Umbilical cord (tissue), 2 donors: ENCODE measurements around the gene TSHZ2. TPM values are rescaled to one million over a fixed set of nuclear protein-coding genes. Genes with fewer than 3 reads are reported as not detected.

Source experiments
- DNase-seq: peaks from one replicate; pipeline ENCODE4 v3.0.0-alpha.2; 2015; ENCODE audit warnings: low spot score
- total RNA-seq: library from RNA; depleted of rRNA; stranded (reverse); fragments of >200 nt; gene quantifications from one replicate; pipeline ENCODE4 v1.2.3, GENCODE V29; 2014; ENCODE audit warnings: low replicate concordance; ENCODE audit not compliant: insufficient read depth

Gene TSHZ2
- total RNA-seq, 1 donor from 2014 or later = 4.3 TPM

DNA sequence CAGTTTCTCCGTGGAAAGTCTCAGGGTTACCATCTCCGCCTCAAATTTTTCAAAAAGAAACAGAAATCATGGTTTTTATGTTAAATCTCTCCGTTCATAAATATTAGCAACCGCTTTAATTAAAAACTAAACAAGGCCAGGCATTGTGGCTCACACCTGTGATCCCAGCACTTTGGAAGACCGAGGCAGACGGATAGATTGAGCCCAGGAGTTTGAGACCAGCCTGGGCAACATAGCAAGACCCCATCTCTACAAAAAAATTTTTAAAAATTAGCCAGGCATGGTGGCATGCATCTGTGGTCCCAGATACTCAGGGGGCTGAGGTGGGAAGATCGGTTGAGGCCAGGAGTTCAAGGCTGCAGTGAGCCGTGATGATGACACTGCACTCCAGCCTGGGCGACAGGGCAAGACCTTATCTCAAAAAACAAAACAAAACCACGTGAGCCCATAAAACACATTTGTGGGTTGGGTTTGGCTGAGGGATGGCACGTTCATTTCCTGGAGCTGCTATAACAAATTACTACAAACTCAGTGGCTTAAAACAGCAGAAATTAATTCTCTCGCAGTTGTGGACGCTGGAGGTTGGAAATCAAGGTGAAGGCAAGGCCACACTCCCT lies 398.3 kb downstream of the TSHZ2 start:
- DNase-seq = no peak

DNA sequence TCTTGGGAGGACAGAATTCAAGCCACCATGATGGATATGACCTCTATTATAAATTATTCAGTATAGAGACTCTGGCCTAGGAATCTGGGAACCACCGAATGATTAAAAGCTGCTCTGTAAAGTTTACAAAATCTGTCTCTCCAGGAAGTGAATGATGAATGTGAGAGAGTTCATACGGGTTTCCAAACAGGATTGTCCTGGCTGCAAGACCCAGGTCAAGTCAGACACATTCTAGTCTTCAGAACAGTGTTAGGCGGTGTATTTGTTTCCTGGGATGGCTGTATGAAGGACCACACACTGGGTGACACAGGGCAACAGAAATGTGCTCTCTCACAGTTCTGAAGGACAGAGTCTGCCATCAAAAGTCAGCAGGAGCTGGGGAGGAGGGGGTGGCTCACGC lies 399.1 kb downstream of the TSHZ2 start:
- no peak for DNase-seq

DNA sequence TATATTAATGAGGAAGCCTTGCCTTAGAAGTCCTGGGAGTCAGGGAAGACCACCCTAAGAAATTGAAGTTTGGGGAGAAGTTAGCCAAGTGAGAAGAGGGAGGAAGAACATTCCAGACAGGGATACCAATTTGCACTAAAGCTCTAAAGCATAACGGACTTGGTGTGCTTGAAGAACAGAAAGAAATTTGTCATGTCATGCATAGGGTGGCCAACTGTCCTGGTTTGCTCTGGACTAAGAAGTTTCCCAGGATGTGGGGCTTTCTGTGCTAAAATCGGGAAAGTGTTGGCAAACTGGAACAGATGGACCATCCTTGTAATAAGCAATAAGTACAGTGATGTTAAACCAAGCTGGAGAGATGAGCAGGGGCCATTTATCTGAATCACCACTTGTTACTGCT lies 403.9 kb downstream of the TSHZ2 start:
- DNase-seq = no peak

DNA sequence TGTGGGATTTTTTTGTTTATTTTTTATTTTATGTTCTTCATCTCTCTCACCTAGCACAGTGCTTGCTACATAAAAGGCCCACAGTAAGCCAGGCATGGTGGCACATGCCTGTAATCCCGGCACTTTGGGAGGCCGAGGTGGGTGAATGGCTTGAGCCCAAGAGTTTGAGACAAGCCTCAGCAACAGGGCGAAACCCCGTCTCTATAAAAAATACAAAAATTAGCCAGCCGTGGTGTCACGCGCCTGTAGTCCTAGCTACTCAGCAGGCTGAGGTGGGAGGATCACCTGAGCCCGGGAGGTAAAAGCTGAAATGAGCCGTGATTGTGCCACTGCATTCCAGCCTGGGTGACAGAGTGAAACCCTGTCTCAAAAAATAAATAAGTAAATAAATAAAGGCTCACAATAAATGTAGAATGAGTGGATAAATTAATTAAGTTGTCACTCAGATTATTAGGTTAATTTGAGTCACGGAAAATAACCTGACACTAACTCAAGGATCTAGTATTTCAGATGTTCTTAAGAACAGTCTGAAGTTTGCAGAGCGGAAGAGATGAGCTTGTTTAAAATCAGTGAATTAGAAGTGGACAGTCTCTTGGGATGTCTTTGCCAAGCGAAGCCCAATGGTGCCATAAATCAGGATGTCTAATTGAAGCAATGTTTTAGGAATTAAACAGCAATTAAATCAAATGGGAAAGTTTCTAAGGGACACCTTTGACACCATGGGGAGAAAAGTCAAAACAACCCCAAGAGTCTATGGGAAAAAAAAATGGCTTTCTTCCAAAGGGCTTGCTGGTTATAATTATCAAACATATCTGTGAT lies 407.1 kb downstream of the TSHZ2 start:
- no peak for DNase-seq

DNA sequence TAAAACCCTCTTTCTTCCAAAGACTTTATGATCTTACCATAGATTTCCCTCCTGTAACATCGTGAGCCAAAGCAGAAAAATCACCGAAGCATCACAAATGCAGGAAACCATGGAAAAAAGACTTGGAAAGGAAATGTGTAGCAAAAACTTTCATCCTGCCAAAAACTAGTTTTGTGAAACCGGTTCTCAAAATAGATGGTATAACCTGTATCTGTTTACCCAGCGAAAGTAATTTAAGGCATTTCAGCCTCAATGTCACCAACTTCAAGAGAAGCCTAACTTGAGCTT lies 407.6 kb downstream of the TSHZ2 start:
- DNase-seq = no peak

DNA sequence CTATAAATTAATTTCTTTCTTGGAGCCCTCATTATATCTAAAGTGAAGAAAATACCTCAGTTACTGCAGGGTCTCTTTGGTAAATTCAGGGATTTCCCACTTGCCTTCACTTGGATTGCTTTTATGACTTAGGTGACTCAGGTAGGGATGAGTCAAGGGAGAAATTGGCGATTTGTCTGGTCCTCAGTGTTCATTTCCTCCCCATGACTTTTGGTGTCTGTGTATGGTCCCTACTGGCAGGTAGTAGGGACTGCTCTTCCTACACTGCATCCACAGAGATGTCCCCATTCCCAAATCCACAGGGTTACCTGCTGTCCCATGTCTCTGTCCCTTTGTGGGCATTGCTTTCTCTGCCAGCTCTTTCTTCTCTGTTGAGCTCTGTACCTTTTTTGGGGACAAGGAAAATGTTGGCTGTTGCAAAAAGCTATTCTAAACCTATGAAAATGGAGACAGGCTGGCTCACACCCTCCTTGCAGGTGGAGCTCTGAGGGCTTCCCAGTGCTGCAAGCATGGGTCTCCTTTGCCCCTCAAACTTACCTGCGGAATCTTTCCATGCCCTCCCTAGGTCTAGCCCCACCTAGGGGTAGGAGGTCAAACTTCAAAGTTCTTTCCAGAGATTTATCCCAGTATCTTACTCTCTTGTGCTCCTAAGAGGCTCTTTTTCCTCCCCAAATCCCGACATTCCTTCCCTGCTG lies 409.6 kb downstream of the TSHZ2 start:
- DNase-seq = no peak

DNA sequence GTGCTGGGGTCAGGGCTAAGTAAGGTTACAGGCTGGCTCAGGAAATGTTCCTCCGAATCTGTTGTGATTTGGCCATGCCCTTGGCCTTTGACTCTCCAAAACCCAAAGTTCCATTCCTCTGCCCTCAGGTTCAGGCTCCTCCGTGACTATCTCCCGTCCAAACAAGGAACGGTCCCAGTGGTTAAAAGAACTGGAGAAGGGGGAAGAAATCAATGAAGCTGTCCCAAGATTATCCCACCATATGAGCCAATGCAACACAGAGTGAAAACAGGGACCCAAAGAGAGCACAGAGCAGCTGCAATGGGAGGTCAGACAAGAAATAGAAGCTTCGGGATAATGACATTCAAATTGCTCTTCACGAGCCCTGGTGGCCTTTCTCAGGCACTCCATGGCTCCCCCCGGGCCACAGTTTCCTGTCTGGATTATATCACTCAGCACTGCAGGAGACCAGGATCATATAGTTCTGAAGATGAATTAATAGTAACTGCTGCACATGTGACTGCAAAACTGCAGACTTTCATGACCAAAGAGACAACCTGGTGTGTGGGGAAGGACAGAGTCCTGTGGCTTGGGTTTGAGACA lies 410.2 kb downstream of the TSHZ2 start:
- no peak for DNase-seq

DNA sequence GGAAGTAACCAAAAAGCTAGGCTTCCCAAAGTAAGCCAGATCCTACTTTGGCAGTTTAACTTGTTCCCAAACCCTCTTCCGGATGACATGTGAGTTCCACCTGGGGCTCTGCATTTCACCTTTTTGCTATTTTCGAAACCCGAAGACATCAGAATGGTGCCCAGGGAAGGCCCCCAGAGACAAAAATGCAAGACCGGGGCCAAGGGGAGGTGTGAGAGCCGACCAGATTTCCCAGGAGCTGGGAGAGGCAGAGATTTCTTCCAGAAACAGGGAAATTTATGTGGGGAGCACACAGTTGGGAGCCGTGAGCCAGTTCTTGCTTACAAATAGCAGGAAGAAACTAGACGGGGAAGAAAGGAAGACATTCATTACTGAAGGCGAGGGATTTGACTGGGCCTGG lies 411.8 kb downstream of the TSHZ2 start:
- DNase-seq = no peak

DNA sequence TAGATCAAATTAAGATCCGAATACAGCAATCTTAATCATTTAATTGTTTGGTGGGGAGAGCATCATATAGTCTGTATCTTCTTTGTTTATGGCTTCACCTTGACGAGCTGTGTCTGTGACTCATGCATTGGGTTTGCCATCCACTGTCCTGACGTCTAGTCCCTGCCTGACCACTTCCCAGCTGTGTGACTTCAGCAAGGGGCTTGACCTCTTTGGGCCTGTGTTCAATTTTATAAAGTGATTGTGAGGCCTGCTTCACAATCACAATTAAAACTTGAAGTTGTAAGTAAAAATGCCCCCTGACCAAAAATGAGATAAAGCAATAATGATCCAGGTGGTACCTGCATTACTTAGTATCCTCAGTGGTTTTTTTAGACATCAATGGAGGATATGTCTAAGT lies 412.2 kb downstream of the TSHZ2 start:
- no peak for DNase-seq

DNA sequence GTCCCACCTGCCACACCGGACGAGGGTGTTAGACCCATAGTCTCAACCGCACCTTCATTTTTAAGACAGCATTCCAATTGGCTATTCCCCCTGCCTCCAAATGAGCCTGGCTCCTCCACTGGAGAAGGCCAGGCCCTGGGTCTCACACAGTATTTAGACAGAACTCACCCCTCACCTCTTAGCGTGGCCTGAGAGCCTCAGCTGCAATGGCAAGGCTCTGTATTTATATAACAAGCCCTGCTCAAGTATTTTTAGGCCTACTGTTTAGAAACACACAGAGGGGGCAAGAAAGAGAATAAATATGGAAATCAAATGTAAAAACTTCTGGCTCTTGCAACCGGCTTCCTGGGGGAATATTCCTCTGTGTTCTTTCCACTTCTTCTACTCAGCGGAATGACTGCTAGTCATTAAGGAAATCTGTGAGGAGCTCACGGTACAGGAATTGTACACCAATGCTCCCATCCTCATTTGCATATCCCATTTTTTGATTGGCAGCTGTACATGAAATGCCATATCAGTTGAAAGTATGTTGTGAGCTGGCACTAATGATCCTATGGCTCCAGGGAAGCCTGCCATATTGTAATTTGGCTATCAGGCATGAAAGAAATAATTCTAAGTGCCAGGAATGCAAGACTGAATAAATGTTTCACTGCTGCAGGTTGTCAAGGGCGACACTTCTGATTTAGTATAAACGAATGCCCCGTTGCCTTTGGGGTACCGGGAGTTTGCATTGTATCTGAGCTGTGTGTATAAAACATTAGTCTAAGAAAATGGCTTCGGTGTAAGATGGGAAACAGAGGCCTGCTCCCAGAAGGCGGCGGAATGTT lies 414.0 kb downstream of the TSHZ2 start:
- no peak for DNase-seq

DNA sequence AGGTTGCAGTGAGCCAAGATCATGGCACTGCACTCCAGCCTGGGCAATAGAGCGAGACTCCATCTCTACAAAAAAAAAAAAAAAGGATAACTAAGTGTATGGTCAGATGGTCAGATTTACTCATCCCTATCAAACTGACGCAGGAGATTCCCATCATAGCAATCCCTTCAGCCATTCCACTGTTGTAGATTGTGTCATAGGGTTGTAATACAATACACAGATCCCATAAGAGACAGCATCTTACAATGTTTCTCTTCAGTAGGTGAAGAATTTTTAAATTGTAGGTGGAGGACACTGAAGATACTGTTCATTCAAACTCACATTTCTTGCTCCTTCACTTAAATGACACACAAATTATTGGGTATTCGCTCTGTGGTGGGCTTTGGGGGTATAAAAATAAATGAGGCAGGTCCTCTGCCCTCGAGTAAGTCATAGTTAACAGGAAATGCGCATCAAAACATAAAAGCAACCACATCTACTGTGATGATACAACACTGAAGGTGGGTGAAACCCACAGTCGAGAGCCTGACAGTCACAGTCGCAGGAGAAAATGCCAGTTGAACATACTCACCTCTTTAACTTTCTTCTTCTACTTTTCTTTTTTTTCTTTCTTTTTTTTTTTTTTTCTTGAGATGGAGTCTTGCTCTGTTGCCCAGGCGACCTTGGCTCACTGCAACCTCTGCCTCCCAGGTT lies 416.0 kb downstream of the TSHZ2 start:
- no peak for DNase-seq

DNA sequence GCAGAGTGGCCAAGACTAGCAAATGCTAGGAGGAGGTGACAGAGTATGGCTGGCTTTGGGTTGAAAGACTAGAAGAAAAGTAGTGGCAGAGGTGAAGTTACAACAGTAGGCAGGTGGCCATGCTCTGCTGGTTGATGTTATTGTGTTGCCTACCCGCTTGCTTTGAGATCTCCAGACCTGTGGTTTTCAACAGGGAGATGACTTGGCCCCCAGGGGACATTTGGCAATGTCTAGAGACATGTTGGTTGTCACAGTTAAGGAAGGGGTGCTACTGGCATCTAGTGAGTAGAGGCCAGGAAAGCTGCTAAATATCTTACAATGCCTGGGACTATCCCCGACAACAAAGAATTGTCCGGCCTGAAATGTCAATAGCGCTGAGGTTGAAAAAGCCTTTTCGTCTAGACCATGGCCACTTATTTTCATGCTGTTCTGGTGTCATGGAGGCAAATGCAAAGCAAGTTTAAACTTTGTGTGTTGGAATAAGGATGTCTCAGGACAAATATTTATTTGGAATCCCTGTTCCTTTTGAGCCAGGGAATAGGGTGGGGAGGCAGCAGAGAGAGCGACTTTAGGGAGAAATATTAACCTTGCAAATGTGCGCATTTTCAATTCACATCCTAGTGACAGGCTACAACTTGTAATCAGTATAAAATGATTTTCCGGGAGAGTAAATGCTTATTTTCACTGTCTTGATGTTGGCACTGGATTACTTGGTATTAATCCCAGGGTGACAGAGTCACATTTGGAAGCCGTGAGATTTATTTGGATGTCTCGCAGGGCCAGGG lies 417.6 kb downstream of the TSHZ2 start:
- no peak for DNase-seq

DNA sequence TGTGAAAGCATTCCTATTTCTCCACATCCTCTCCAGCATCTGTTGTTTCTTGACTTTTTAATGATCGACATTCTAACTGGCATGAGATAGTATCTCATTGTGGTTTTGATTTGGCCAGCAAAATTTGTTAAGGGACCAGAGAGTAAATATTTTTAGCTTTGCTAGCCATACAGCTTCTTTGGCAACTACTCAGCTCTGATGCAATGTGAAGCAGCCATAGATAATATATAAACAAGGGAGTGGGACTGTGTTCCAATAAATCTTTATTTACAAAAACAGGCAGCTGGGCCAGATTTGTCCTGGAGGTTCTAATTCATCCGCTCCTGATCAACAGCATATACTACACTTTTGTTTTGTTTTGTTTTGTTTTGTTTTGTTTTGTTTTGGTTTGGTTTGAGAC lies 418.6 kb downstream of the TSHZ2 start:
- no peak for DNase-seq

DNA sequence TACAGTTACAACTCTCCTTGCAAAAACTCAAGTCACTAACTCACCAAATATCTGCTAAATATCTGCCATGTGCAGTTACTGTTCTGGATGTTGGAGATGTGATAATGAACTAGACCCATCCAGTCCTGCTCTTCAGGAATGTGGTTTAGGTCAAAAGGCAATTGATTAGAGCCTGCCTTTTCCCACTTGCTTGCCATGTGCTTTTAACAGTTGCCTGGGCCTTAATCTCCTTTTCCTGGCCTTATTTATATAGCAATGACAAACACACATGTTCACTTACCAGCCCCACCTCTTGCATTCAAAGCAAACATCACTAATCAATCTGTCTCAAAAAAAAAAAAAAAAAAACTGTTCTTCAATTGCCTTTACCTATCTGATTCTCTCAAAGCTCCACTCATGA lies 422.3 kb downstream of the TSHZ2 start:
- DNase-seq = no peak

DNA sequence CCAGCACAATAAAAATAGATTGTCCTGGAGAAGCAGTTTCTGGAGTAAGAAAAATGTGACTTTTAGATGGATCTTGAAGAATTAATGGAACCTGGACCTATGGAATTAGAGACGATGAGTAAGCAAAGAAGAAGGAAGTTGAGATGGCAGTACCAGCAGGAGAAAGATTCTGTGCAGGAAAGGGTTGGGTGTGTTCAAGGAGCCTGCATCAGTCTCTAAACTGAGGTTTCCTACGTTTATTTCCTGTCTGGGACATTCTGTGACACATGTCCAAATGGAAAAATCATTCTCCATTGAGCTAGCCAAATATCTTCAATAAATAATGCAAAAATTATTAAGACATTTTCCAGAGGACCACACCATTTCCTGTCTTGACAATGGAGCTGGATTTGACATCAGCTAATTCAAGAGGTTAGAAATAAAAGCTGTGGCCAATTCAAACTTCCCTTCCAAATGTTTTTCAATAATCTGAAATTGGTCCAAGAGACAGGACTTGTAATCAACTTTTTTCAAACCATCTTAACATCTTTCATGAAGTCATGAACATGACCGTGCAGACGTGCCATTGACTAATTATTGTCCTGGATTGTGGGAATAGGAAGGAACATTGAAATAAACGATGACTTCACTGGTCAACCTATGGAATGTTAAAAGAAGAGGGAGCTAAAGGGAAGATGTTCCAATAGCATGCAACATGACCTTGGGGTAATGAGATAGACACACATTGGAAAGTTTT lies 423.2 kb downstream of the TSHZ2 start:
- DNase-seq = peak; percentile 15

DNA sequence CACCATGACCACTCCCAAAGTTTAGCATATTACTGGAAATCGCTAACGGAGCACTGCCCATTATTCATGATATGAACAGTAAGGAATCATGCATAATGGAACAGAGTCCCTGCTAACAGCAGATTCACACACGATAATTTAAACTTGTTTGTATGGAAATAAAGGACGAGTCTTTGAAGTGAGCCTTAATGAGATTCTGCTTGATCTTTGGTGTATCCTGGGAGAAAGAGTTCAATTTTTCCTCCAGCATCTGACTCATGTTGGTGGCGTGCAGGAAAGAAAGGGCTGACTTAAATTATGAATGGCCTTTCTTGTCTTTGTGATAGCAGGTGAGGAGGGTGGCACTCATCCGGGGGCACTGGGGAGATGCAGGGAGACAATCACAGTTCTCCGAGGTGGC lies 426.9 kb downstream of the TSHZ2 start:
- DNase-seq = no peak

DNA sequence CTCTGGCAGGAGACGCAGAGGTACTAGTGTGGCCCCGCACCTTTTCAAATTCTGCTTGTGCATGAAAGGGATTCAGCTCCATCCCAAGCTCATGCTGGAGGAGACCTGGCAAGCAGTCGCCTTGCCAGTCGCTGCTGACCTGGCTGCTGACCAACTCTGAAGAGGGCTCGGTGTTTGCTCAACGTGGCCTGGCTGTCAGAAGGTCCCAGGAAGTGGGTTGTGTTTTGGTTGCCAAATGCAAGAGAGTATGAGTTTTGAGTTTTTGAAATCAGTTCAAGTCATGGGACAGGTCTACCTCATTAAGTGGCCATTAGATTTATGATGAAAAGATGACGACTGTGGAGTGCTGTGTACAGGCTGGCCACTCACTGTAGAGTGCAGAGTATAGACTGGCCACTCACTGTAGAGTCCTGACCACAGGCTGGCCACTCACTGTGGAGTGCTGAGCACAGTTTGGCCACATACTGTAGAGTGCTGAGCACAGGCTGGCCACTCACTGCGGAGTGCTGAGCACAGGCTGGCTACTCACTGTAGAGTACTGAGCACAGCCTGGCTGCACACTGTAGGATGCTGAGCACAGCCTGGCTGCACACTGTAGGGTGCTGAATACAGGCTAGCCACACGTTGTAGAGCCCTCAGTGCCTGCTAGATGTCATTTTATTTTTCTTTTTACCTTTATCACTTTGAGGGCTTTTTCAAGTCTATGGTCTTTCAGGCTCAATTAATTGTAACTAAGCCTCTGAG lies 427.6 kb downstream of the TSHZ2 start:
- no peak for DNase-seq

DNA sequence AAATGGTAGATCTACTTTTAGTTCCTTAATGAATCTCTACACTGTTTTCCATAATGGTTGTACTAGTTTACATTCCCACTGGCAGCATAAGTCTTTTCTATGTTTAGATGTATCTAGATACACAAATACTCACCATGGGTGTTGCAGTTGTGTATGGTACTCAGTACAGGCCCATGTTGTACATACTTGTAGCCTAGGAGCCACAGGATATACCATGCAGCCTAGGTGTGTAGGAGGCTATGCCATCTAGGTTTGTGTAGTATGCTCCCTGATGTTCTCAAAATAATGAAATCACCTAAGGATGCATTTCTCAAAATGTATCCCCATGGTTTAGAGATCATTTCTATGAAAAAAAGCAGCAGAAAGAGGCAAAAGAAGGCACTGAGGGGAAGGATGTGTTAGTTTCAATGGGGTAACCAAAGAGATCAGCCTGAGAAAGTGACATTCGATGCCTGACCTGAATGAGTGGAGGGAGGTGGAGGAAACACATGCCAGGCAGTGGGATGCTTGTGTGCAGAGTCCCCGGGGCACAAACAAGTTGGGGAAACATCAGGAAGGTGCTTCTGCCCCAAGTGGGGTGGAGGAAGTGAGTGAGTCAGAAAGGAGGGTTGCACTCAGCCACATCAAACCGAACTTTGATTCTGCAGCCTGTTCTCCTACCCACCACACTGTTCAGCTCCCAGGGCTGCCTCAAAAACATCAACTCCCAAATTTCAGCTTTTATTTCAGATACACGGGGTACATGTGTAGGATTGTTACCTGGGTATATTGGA lies 430.3 kb downstream of the TSHZ2 start:
- DNase-seq = no peak
